CD4-positive, alpha-beta T cell treated with Interleukin-15 for 1 hour (primary cell): ENCODE data around the gene RAD51AP1.
"Not testable (repeated sequence)": the region's sequence is repeated elsewhere in the genome, so short reads cannot be mapped to it uniquely, and the experiment has no call there.

Experiments
- DNase-seq: peaks from one replicate; pipeline ENCODE4 v3.0.0-alpha.2; 2020

The RAD51AP1 gene

GRCh38 chr12:4538207-4539160 is at the start of gene RAD51AP1:
TSS of gene RAD51AP1 (plus strand) at chr12:4538890. CDS start at chr12:4538940, 50 bp downstream.
- peak; percentile 96 for DNase-seq

GRCh38 chr12:4489556-4489955 is 49.1 kb upstream of the RAD51AP1 start:
- DNase-seq: no peak

GRCh38 chr12:4490973-4491372 is 47.7 kb upstream of the RAD51AP1 start:
- no peak for DNase-seq

- DNase-seq: no peak
Observed at GRCh38 chr12:4496145-4496838, 42.4 kb upstream of the RAD51AP1 start.

- no peak for DNase-seq
Observed at GRCh38 chr12:4499186-4499585, 39.5 kb upstream of the RAD51AP1 start.

- DNase-seq: no peak
Observed at GRCh38 chr12:4505376-4505986, 33.2 kb upstream of the RAD51AP1 start.

GRCh38 chr12:4506430-4506829 is 32.3 kb upstream of the RAD51AP1 start:
- DNase-seq: no peak

- peak; percentile 17 for DNase-seq
Observed at GRCh38 chr12:4506870-4507269, 31.8 kb upstream of the RAD51AP1 start.

- DNase-seq: not testable (repeated sequence)
Observed at GRCh38 chr12:4508503-4508902, 30.2 kb upstream of the RAD51AP1 start.

GRCh38 chr12:4509269-4509668 is 29.4 kb upstream of the RAD51AP1 start:
- not testable (repeated sequence) for DNase-seq

GRCh38 chr12:4518106-4518728 is 20.5 kb upstream of the RAD51AP1 start:
- DNase-seq: no peak

GRCh38 chr12:4523443-4523842 is 15.2 kb upstream of the RAD51AP1 start:
- not testable (repeated sequence) for DNase-seq

GRCh38 chr12:4526923-4527546 is 11.7 kb upstream of the RAD51AP1 start:
- DNase-seq: no peak

GRCh38 chr12:4530160-4530559 is 8.5 kb upstream of the RAD51AP1 start:
- no peak for DNase-seq

- no peak for DNase-seq
Observed at GRCh38 chr12:4530982-4531586, 7.6 kb upstream of the RAD51AP1 start.

- no peak for DNase-seq
Observed at GRCh38 chr12:4535092-4535491, 3.6 kb upstream of the RAD51AP1 start.

GRCh38 chr12:4535871-4536270 is 2.8 kb upstream of the RAD51AP1 start:
- DNase-seq: no peak

- DNase-seq: no peak
Observed at GRCh38 chr12:4539167-4539870, 629 bp downstream of the RAD51AP1 start.

- DNase-seq: no peak
Observed at GRCh38 chr12:4540170-4540569, 1.5 kb downstream of the RAD51AP1 start.

- DNase-seq: no peak
Observed at GRCh38 chr12:4540638-4541037, 1.9 kb downstream of the RAD51AP1 start.

GRCh38 chr12:4545195-4545594 is 6.5 kb downstream of the RAD51AP1 start:
- DNase-seq: no peak
